Caco-2 (cell line): ENCODE measurements around the gene RHOBTB1. TPM values are rescaled to one million over a fixed set of nuclear protein-coding genes. Genes with fewer than 3 reads are reported as not detected.

Source experiments
- Bru-seq: library from RNA; stranded (reverse); fragments of 400-500 nt; gene quantifications from one replicate; lab custom pipeline; 2021; lab: Mats Ljungman, UMichigan
- BruChase-seq, 2 experiments: library from RNA; stranded (reverse); fragments of 400-500 nt; gene quantifications; one replicate each; lab custom pipeline; 2021; lab: Mats Ljungman, UMichigan
- BruUV-seq: library from RNA; stranded (reverse); fragments of 400-500 nt; replicated peaks from 2 replicates; lab custom pipeline; 2021; lab: Mats Ljungman, UMichigan
- CTCF ChIA-PET: fragments of 300-600 bp; sonication (Branson Sonifier 250); formaldehyde crosslinking; loops from one replicate; lab custom pipeline; 2022; ENCODE audit warnings: antibody characterized with exemption; lab: Charles Lee
- POLR2A ChIA-PET: fragments of 300-600 bp; sonication (Branson Sonifier 250); formaldehyde crosslinking; loops from one replicate; lab custom pipeline; 2022; ENCODE audit warnings: antibody characterized with exemption; lab: Charles Lee
- DNase-seq, 2 experiments: peaks; one replicate each; pipeline versions ENCODE4 v3.0.0 to v3.0.0-alpha.2; 2020 to 2022
- H3K27me3 ChIP-seq: replicated peaks from 2 replicates; pipeline ENCODE4 v1.6.0; 2011; ENCODE audit warnings: low read length; ENCODE audit not compliant: control insufficient read depth, insufficient read depth
- H3K36me3 ChIP-seq: 2 replicates; pipeline ENCODE4 v1.5.1; 2011; ENCODE audit warnings: low read length; ENCODE audit not compliant: control insufficient read depth, insufficient read depth
- H3K4me1 ChIP-seq: fragments of 250-450 bp; sonication (Bioruptor Pico); 2 replicates; pipeline ENCODE4 v1.5.1; 2020; ENCODE audit warnings: mild to moderate bottlenecking
- H3K4me3 ChIP-seq: 2 replicates; pipeline ENCODE4 v1.5.1; 2011; ENCODE audit warnings: low read depth, mild to moderate bottlenecking, control low read depth, low read length
- H3K9me3 ChIP-seq: fragments of 250-450 bp; sonication (Bioruptor Pico); 2 replicates; pipeline ENCODE4 v1.5.1; 2020; ENCODE audit warnings: mild to moderate bottlenecking, moderate library complexity
- H3K27ac Mint-ChIP-seq: one replicate; pipeline ENCODE4 v1.8.0; 2022; ENCODE audit warnings: mixed read lengths; ENCODE audit not compliant: unreplicated experiment
- H3K27me3 Mint-ChIP-seq: one replicate; pipeline ENCODE4 v1.8.0; 2022; ENCODE audit warnings: mixed read lengths; ENCODE audit not compliant: insufficient read depth, unreplicated experiment
- H3K36me3 Mint-ChIP-seq: one replicate; pipeline ENCODE4 v1.8.0; 2022; ENCODE audit warnings: mild to moderate bottlenecking, mixed read lengths; ENCODE audit not compliant: insufficient read depth, unreplicated experiment
- H3K4me1 Mint-ChIP-seq: one replicate; pipeline ENCODE4 v1.8.0; 2022; ENCODE audit warnings: low read depth, mixed read lengths; ENCODE audit not compliant: unreplicated experiment
- H3K4me3 Mint-ChIP-seq: one replicate; pipeline ENCODE4 v1.8.0; 2022; ENCODE audit warnings: mild to moderate bottlenecking, moderate library complexity, mixed read lengths; ENCODE audit not compliant: unreplicated experiment
- H3K9me3 Mint-ChIP-seq: one replicate; pipeline ENCODE4 v1.8.0; 2022; ENCODE audit warnings: mixed read lengths; ENCODE audit not compliant: unreplicated experiment
- intact Hi-C: fragments of 100-400 bp; cut with micrococcal nuclease; formaldehyde crosslinking; loops from one replicate; pipeline ENCODE4 v1.10.0; 2022; ENCODE audit not compliant: unreplicated experiment
- long read RNA-seq: library from polyadenylated mRNA; stranded (forward); transcript quantifications from one replicate; pipeline ENCODE4 v2.0.0, GENCODE V29; 2022
- total RNA-seq: library from RNA; stranded (reverse); gene quantifications from 2 replicates; pipeline ENCODE4 v1.2.3, GENCODE V29; 2022
- TF ChIP-seq, protein P1 (sequence below), 2 experiments: fragments of 200-600 bp in 1 of 2; IDR thresholded peaks; 1 replicate in 1 of 2; 2 replicates in 1 of 2; pipeline versions ENCODE4 v1.5.1 to v1.8.0; 2011 to 2022; ENCODE audit warnings: antibody characterized with exemption in 1 of 2, control low read depth in 1 of 2, inconsistent platforms in 1 of 2, low read depth in 1 of 2, low read length in 1 of 2, mild to moderate bottlenecking in 1 of 2, moderate library complexity in 1 of 2; ENCODE audit not compliant: insufficient read depth in 1 of 2, severe bottlenecking in 1 of 2, unreplicated experiment in 1 of 2

Gene RHOBTB1, protein sequence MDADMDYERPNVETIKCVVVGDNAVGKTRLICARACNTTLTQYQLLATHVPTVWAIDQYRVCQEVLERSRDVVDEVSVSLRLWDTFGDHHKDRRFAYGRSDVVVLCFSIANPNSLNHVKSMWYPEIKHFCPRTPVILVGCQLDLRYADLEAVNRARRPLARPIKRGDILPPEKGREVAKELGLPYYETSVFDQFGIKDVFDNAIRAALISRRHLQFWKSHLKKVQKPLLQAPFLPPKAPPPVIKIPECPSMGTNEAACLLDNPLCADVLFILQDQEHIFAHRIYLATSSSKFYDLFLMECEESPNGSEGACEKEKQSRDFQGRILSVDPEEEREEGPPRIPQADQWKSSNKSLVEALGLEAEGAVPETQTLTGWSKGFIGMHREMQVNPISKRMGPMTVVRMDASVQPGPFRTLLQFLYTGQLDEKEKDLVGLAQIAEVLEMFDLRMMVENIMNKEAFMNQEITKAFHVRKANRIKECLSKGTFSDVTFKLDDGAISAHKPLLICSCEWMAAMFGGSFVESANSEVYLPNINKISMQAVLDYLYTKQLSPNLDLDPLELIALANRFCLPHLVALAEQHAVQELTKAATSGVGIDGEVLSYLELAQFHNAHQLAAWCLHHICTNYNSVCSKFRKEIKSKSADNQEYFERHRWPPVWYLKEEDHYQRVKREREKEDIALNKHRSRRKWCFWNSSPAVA
- 18.3 and 19.9 TPM in 2 replicates for total RNA-seq
- Bru-seq, nascent RNA = percentile 86 among the genes with signal in this experiment
- percentile 72 among the genes with signal in this experiment for BruChase-seq, experiment 1, labeled RNA remaining after a 2-hour chase
- BruChase-seq, experiment 2, labeled RNA remaining after a 6-hour chase = percentile 61 among the genes with signal in this experiment
- long read RNA-seq, full-length matches to known transcripts = 5 of 31 reads
- long read RNA-seq, partial matches to known transcripts = 3 of 31 reads
- long read RNA-seq, other reads (novel, unspliced or antisense) = 23 of 31 reads

DNA sequence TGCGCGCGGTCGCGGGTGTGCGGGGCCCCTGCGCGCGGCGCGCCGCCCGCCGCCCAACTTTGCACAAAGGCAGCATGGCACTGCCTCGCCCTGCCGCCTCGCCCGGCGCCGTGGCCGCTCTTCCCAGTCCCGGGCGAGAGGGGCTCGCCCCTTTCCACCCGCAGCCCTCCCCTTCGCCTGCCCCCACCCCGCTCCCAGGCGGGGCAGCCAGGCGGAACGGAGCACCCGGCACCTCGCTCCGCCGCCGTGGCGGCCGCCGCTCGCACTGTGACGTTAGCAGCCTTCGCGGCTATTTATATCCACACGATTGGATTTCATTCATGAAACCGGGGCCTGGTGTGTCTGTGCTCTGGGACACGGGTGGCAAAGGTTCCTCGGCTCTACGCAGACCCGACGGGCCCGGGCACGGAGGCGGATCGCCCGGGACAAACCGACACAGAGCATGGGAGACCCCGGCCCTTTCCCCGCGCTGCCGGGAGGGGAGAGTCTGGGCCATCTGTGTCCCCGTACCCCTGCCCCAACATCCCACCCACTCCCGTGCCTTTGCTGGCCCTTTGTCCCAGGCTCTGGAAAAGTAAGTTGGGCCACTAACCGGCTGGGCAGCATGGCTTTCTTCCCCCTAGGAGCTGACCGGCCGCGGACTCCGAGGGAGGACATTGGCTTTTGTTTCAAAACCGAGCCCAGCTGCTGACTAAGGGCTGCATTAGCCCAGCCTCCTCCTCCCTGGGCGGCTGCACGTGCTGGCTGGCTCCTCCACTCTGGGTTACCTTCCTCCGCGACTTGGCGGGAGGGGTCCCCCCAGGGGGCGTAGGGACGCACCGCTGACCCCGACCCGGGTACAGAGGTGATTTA, at the start of gene RHOBTB1:
RHOBTB1 (minus strand) TSS at position 128 of the 852 bp plus-strand sequence. CDS start 32,643 bp downstream, outside the sequence.
- TSS peak; percentile 56 for BruUV-seq

DNA sequence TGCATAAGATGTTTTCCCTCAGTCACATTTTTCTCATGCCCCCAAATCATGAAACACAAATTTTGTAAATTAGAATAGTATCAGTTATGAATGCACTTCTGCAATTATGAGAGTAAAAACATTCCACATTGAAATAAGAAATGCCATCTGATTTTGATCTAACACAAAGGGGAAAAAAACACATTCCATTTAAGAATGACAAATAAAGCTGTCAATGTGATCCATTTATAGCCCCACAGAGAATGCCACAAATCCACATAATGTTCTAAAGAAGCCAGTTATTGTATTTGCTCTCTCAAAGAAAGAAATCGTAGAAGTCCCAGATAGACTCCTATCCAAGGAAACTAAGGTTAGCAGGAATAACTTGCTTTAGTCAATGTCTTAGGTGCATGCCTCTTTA, 48.7 kb upstream of the RHOBTB1 start:
- Mint-ChIP-seq H3K27ac (no peak overlapping the region), H3K4me1 (peaks cover 33% of the 10 kb centered on the region), H3K27me3 (no peaks in the 10 kb centered on the region), H3K36me3 (no peaks in the 10 kb centered on the region), H3K9me3 (peaks cover 12% of the 10 kb centered on the region), H3K4me3 (no peak overlapping the region)
- ChIA-PET POLR2A (no interaction called here), CTCF (no interaction called here)
- intact Hi-C loops = loop anchor here (1.0 kb wide), 1 partner anchor 9 kb away; no protein-coding TSS in a partner anchor
- DNase-seq = no peak
- BruUV-seq = no TSS peak
- no peaks in the 10 kb centered on the region; the same call in 1 of the 2 replicates for H3K9me3 ChIP-seq
- H3K36me3 ChIP-seq = 0 out of 2 replicates have a peak, but pooled peaks cover 2% of the 10 kb centered on the region
- peaks cover 21% of the 10 kb centered on the region for H3K4me1 ChIP-seq
- H3K27me3 ChIP-seq = no peaks in the 10 kb centered on the region
- H3K4me3 ChIP-seq = no peak overlapping the region
- TF ChIP-seq, protein P1, sequence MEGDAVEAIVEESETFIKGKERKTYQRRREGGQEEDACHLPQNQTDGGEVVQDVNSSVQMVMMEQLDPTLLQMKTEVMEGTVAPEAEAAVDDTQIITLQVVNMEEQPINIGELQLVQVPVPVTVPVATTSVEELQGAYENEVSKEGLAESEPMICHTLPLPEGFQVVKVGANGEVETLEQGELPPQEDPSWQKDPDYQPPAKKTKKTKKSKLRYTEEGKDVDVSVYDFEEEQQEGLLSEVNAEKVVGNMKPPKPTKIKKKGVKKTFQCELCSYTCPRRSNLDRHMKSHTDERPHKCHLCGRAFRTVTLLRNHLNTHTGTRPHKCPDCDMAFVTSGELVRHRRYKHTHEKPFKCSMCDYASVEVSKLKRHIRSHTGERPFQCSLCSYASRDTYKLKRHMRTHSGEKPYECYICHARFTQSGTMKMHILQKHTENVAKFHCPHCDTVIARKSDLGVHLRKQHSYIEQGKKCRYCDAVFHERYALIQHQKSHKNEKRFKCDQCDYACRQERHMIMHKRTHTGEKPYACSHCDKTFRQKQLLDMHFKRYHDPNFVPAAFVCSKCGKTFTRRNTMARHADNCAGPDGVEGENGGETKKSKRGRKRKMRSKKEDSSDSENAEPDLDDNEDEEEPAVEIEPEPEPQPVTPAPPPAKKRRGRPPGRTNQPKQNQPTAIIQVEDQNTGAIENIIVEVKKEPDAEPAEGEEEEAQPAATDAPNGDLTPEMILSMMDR (IDR thresholded peaks at IDR 0.05; ENCODE audit: insufficient read depth in 1 of 2, low read depth in 1 of 2, low read length in 1 of 2, severe bottlenecking in 1 of 2, unreplicated experiment in 1 of 2) = no peak

More for the DNA sequence above, at the start of gene RHOBTB1:
- POLR2A ChIA-PET = interaction anchor here (0.5 kb wide), 1 partner anchor 103 kb away, joined by 3 read pairs; no protein-coding TSS in a partner anchor
- Mint-ChIP-seq H3K4me1 (no peaks in the 10 kb centered on the region), H3K36me3 (no peaks in the 10 kb centered on the region), H3K4me3 (peak within 1 kb of the TSS; percentile 82), H3K27me3 (peaks cover 29% of the 10 kb centered on the region), H3K27ac (peak within 1 kb of the TSS; percentile 80), H3K9me3 (no peaks in the 10 kb centered on the region)
- TF ChIP-seq, protein P1 (IDR thresholded peaks at IDR 0.05; ENCODE audit: insufficient read depth in 1 of 2, low read depth in 1 of 2, low read length in 1 of 2, severe bottlenecking in 1 of 2, unreplicated experiment in 1 of 2) = no peak
- CTCF ChIA-PET = no interaction called here
- no peaks in the 10 kb centered on the region for H3K9me3 ChIP-seq
- peak; percentile 64 to 76 for DNase-seq
- H3K4me1 ChIP-seq = peaks cover 6% of the 10 kb centered on the region
- peak within 1 kb of the TSS; percentile 67 for H3K4me3 ChIP-seq
- peaks cover 1% of the 10 kb centered on the region; the same call in 1 of the 2 replicates for H3K27me3 ChIP-seq
- no peaks in the 10 kb centered on the region for H3K36me3 ChIP-seq
- intact Hi-C loops = loop anchor here (2.0 to 10.0 kb wide), 3 partner anchors 57 to 341 kb away; no protein-coding TSS in a partner anchor
